IMR-90 (cell line): Measurements from ENCODE around the gene KIF25. TPM values are rescaled to one million over a fixed set of nuclear protein-coding genes. Genes with fewer than 3 reads are reported as not detected.
"Not testable (repeated sequence)": the region's sequence is repeated elsewhere in the genome, so short reads cannot be mapped to it uniquely, and the experiment has no call there.

Experiments used
- ATAC-seq: fragments of 200-7000 bp; cut with Tn5 transposase; 2 replicates; pipeline ENCODE4 v1.9.1; 2020; ENCODE audit warnings: low read depth, mild to moderate bottlenecking, moderate library complexity
- BruUV-seq: library from RNA; stranded (reverse); fragments of 400-500 nt; replicated peaks from 2 replicates; lab custom pipeline; 2021; lab: Mats Ljungman, UMichigan
- CTCF ChIA-PET: fragments of 300-600 bp; formaldehyde crosslinking; extraction: SDS; loops from one replicate; lab custom pipeline; 2021; ENCODE audit warnings: antibody characterized with exemption; lab: Yijun Ruan, JAX
- POLR2A ChIA-PET: fragments of 300-600 bp; sonication (Branson Sonifier 250); formaldehyde crosslinking; loops from one replicate; lab custom pipeline; 2022; ENCODE audit warnings: antibody characterized with exemption; ENCODE audit not compliant: unreplicated experiment; lab: Charles Lee
- DNase-seq: peaks from one replicate; pipeline ENCODE4 v3.0.0; 2013
- H2AFZ ChIP-seq: replicated peaks from 2 replicates; pipeline ENCODE3; 2013; ENCODE audit warnings: low read length, mild to moderate bottlenecking; ENCODE audit not compliant: poor library complexity
- H2AK5ac ChIP-seq: 2 replicates; pipeline ENCODE4 v1.6.1; 2013; ENCODE audit warnings: low read depth, low read length, inconsistent platforms
- H2AK9ac ChIP-seq: replicated peaks from 2 replicates; pipeline ENCODE3; 2013; ENCODE audit warnings: mild to moderate bottlenecking, low read depth, low read length, moderate library complexity; ENCODE audit not compliant: poor library complexity
- H2BK120ac ChIP-seq: 2 replicates; pipeline ENCODE4 v1.6.1; 2013; ENCODE audit warnings: low read depth, low read length, inconsistent platforms
- H2BK15ac ChIP-seq: 3 replicates; pipeline ENCODE4 v1.6.1; 2013; ENCODE audit warnings: low read depth, low read length, inconsistent platforms
- H2BK20ac ChIP-seq: 2 replicates; pipeline ENCODE4 v1.6.1; 2013; ENCODE audit warnings: low read depth, mild to moderate bottlenecking, inconsistent platforms, low read length, moderate library complexity
- H2BK5ac ChIP-seq: 2 replicates; pipeline ENCODE4 v1.6.1; 2013; ENCODE audit warnings: mild to moderate bottlenecking, low read depth, low read length, inconsistent platforms; ENCODE audit not compliant: poor library complexity, severe bottlenecking
- H3K14ac ChIP-seq: replicated peaks from 2 replicates; pipeline ENCODE4 v1.6.1; 2013; ENCODE audit warnings: low read depth, low read length, inconsistent platforms
- H3K18ac ChIP-seq: 2 replicates; pipeline ENCODE4 v1.6.1; 2013; ENCODE audit warnings: low read depth, low read length, control low read depth
- H3K23ac ChIP-seq: 2 replicates; pipeline ENCODE4 v1.6.1; 2013; ENCODE audit warnings: low read depth, low read length, inconsistent platforms
- H3K27ac ChIP-seq: 2 replicates; pipeline ENCODE4 v1.5.1; 2013; ENCODE audit warnings: mild to moderate bottlenecking, control low read depth, low read length; ENCODE audit not compliant: insufficient read depth
- H3K27me3 ChIP-seq: 2 replicates; pipeline ENCODE4 v1.6.1; 2013; ENCODE audit warnings: low read length; ENCODE audit not compliant: control insufficient read depth, insufficient read depth
- H3K36me3 ChIP-seq: 2 replicates; pipeline ENCODE4 v1.6.1; 2013; ENCODE audit warnings: low read length, mixed read lengths; ENCODE audit not compliant: control insufficient read depth, insufficient read depth
- H3K4ac ChIP-seq: 2 replicates; pipeline ENCODE4 v1.6.1; 2013; ENCODE audit warnings: low read depth, low read length, inconsistent platforms
- H3K4me1 ChIP-seq: 2 replicates; pipeline ENCODE4 v1.6.1; 2013; ENCODE audit warnings: low read length, mixed read lengths; ENCODE audit not compliant: control insufficient read depth, insufficient read depth
- H3K4me2 ChIP-seq: 2 replicates; pipeline ENCODE4 v1.6.1; 2013; ENCODE audit warnings: low read depth, mild to moderate bottlenecking, control low read depth, low read length, moderate library complexity
- H3K4me3 ChIP-seq: 2 replicates; pipeline ENCODE4 v1.5.1; 2013; ENCODE audit warnings: low read depth, mild to moderate bottlenecking, control low read depth, low read length, moderate library complexity; ENCODE audit not compliant: insufficient read depth
- H3K56ac ChIP-seq: 2 replicates; pipeline ENCODE4 v1.6.1; 2013; ENCODE audit warnings: low read length, inconsistent platforms; ENCODE audit not compliant: insufficient read depth; ENCODE audit errors: extremely low read depth
- H3K79me1 ChIP-seq, 2 experiments: 2 replicates each; pipeline ENCODE4 v1.6.1; 2013; ENCODE audit warnings: low read length in 2 of 2, inconsistent platforms in 1 of 2, low read depth in 1 of 2
- H3K9ac ChIP-seq: 2 replicates; pipeline ENCODE4 v1.6.1; 2013; ENCODE audit warnings: low read depth, low read length, control low read depth
- H3K9me1 ChIP-seq: 2 replicates; pipeline ENCODE4 v1.6.1; 2013; ENCODE audit warnings: low read length, inconsistent platforms; ENCODE audit not compliant: insufficient read depth
- H3K9me3 ChIP-seq: 2 replicates; pipeline ENCODE4 v1.6.1; 2013; ENCODE audit warnings: low read length; ENCODE audit not compliant: control insufficient read depth, insufficient read depth
- H4K20me1 ChIP-seq: 2 replicates; pipeline ENCODE4 v1.6.1; 2013; ENCODE audit warnings: low read length, inconsistent platforms; ENCODE audit not compliant: insufficient read depth
- H4K5ac ChIP-seq: 2 replicates; pipeline ENCODE4 v1.6.1; 2013; ENCODE audit warnings: mild to moderate bottlenecking, low read depth, low read length, control low read depth
- H4K8ac ChIP-seq, 2 experiments: 2 replicates each; pipeline ENCODE4 v1.6.1; 2013; ENCODE audit warnings: low read depth in 2 of 2, low read length in 2 of 2, control low read depth in 1 of 2, inconsistent platforms in 1 of 2
- H4K91ac ChIP-seq: 2 replicates; pipeline ENCODE4 v1.6.1; 2013; ENCODE audit warnings: low read depth, low read length, inconsistent platforms; ENCODE audit not compliant: insufficient read depth
- BHLHE40 ChIP-seq: fragments of 150-350 bp; IDR thresholded peaks from 2 replicates; pipeline ENCODE4 v1.6.1; 2016; ENCODE audit warnings: mild to moderate bottlenecking, low read depth, low read length
- CEBPB ChIP-seq: IDR thresholded peaks from 2 replicates; pipeline ENCODE4 v1.6.1; 2012; ENCODE audit warnings: low read depth, low read length, improper control_type of control experiment
- CHD1 ChIP-seq: IDR thresholded peaks from 2 replicates; pipeline ENCODE4 v1.6.1; 2012; ENCODE audit warnings: low read depth, low read length, improper control_type of control experiment
- FOS ChIP-seq: fragments of 150-350 bp; IDR thresholded peaks from 2 replicates; pipeline ENCODE4 v1.6.1; 2016; ENCODE audit warnings: low read depth, low read length
- MAZ ChIP-seq: IDR thresholded peaks from 2 replicates; pipeline ENCODE4 v1.6.1; 2012; ENCODE audit warnings: low read depth, mild to moderate bottlenecking, low read length, improper control_type of control experiment, moderate library complexity, borderline replicate concordance
- RFX5 ChIP-seq: IDR thresholded peaks from 2 replicates; pipeline ENCODE4 v1.8.0; 2012; ENCODE audit warnings: low read depth, mild to moderate bottlenecking, low read length, moderate library complexity
- SMC3 ChIP-seq: fragments of 150-350 bp; IDR thresholded peaks from 2 replicates; pipeline ENCODE4 v1.6.1; 2016; ENCODE audit warnings: low read depth, mild to moderate bottlenecking, antibody characterized with exemption, low read length, moderate library complexity
- WGBS, 2 experiments: methylation state at CpG; one replicate each; pipeline versions ENCODE4 v1.1.5 to v1.1.7; 2013; ENCODE audit warnings: missing lambda C conversion rate in 2 of 2; ENCODE audit not compliant: insufficient read length in 1 of 2; ENCODE audit errors: extremely low coverage in 2 of 2; 5-methylcytosine and 5-hydroxymethylcytosine counted together
- dilution Hi-C: fragments of 300-500 bp; cut with HindIII; formaldehyde crosslinking; loops from one replicate; pipeline ENCODE4 v1.14.3; 2018; ENCODE audit warnings: low sequenced_read_pairs; ENCODE audit not compliant: unreplicated experiment
- in situ Hi-C: fragments of 300-500 bp; cut with MboI; formaldehyde crosslinking; loops from 3 replicates; pipeline ENCODE4 v1.14.3; 2019; ENCODE audit warnings: low sequenced_read_pairs, inconsistent platforms, mixed read lengths
- intact Hi-C: fragments of 100-400 bp; cut with micrococcal nuclease; formaldehyde crosslinking; loops from 2 replicates; pipeline ENCODE4 v1.10.0; 2022
- polyA plus RNA-seq, 3 experiments: library from polyadenylated mRNA; depleted of rRNA; stranded (reverse); fragments of >200 nt; gene quantifications; 2 replicates each; pipeline ENCODE4 v1.2.3, GENCODE V29; 2012; ENCODE audit warnings: low replicate concordance in 1 of 3
- total RNA-seq: library from RNA; depleted of rRNA; stranded (reverse); fragments of >200 nt; gene quantifications from 2 replicates; pipeline ENCODE4 v1.2.3, GENCODE V29; 2012
- TF ChIP-seq, protein P1 (sequence below): fragments of 150-350 bp; IDR thresholded peaks from 2 replicates; pipeline ENCODE4 v1.6.1; 2016; ENCODE audit warnings: low read depth, mild to moderate bottlenecking, low read length, moderate library complexity, borderline replicate concordance

KIF25 gene
- total and polyA plus RNA-seq, 2 of the 4 experiments (the other 2 are of a cell fraction), result not detected

DNA sequence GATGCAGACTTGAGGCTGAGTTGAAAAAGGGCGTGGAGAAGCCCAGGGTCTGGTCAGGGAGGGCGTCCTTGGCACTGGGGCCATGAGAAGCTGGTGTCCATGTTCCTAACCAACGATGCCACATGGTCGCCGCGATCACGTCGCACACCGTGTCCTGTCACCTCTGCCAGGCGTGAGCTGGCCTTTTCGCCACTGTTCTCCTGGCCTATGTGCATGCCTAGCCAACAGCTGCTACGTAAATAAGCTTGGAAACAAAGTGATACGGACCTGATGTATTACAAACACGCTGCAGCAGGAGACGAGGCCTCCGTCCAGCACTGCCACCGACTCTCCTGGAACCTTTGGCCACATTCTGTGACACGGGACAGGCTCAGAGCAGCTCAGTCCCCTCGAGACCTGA is 22.0 kb upstream of the KIF25 start:
- TF ChIP-seq, protein P1, sequence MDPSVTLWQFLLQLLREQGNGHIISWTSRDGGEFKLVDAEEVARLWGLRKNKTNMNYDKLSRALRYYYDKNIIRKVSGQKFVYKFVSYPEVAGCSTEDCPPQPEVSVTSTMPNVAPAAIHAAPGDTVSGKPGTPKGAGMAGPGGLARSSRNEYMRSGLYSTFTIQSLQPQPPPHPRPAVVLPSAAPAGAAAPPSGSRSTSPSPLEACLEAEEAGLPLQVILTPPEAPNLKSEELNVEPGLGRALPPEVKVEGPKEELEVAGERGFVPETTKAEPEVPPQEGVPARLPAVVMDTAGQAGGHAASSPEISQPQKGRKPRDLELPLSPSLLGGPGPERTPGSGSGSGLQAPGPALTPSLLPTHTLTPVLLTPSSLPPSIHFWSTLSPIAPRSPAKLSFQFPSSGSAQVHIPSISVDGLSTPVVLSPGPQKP, result no peak
- TF ChIP-seq FOS, result no peak
- TF ChIP-seq CHD1, result no peak
- TF ChIP-seq BHLHE40, result no peak
- no peak for TF ChIP-seq MAZ
- TF ChIP-seq SMC3, result no peak
- TF ChIP-seq CEBPB, result no peak
- TF ChIP-seq RFX5, result no peak

DNA sequence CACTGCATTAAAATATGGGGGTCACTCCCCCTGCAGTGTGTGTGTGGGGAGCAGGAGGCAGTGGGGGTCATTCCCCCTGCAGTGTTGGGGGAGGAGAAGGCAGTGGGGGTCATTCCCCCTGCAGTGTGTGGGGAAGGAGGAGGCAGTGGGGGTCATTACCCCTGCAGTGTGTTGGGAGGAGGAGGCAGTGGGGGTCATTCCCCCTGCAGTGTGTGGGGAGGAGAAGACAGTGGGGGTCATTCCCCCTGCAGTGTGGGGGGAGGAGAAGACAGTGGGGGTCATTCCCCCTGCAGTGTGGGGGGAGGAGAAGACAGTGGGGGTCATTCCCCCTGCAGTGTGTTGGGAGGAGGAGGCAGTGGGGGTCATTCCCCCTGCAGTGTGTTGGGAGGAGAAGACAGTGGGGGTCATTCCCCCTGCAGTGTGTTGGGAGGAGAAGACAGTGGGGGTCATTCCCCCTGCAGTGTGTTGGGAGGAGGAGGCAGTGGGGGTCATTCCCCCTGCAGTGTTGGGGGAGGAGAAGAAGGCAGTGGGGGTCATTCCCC is 21.3 kb upstream of the KIF25 start:
- H3K4ac ChIP-seq, H4K8ac ChIP-seq, H3K36me3 ChIP-seq, H3K14ac ChIP-seq, H3K18ac ChIP-seq, POLR2A ChIA-PET, dilution Hi-C loops, H3K4me3 ChIP-seq, H3K4me2 ChIP-seq, H3K79me1 ChIP-seq, H3K9me3 ChIP-seq, H2AK5ac ChIP-seq, H3K27me3 ChIP-seq, H2AFZ ChIP-seq, H4K20me1 ChIP-seq, H2AK9ac ChIP-seq, H3K23ac ChIP-seq, BruUV-seq, CTCF ChIA-PET, in situ Hi-C loops, H2BK20ac ChIP-seq, H2BK120ac ChIP-seq, DNase-seq, ATAC-seq, H4K91ac ChIP-seq, H2BK15ac ChIP-seq, H3K56ac ChIP-seq, H3K9ac ChIP-seq, H4K5ac ChIP-seq, H3K4me1 ChIP-seq, H3K9me1 ChIP-seq, intact Hi-C loops, H2BK5ac ChIP-seq, H3K27ac ChIP-seq: not testable (repeated sequence)

More for the DNA sequence above, 22.0 kb upstream of the KIF25 start:
- ChIA-PET CTCF (no interaction called here), POLR2A (no interaction called here)
- no peak overlapping the region for H3K4me2 ChIP-seq
- H4K5ac ChIP-seq, result no peak overlapping the region
- H2BK5ac ChIP-seq, result no peak overlapping the region
- dilution Hi-C loops (no loop called here), in situ Hi-C loops (no loop called here), intact Hi-C loops (no loop called here)
- DNase-seq (no peak), ATAC-seq (no peak)
- no peak overlapping the region for H2BK120ac ChIP-seq
- H2AFZ ChIP-seq, result no peak overlapping the region
- H2AK9ac ChIP-seq, result no peak overlapping the region
- H3K27ac ChIP-seq, result no peak overlapping the region
- no peak overlapping the region for H2BK15ac ChIP-seq
- no peak overlapping the region for H2AK5ac ChIP-seq
- no peaks in the 10 kb centered on the region for H3K9me3 ChIP-seq
- no peak overlapping the region for H3K9ac ChIP-seq
- no peak overlapping the region for H3K4ac ChIP-seq
- H3K14ac ChIP-seq, result no peak overlapping the region
- no TSS peak for BruUV-seq
- H2BK20ac ChIP-seq, result no peak overlapping the region
- no peak overlapping the region for H3K18ac ChIP-seq
- H3K27me3 ChIP-seq, result peaks cover 2% of the 10 kb centered on the region; the same call in 1 of the 2 replicates
- WGBS, 2 experiments, result 81% methylated on average over 13 of the region's 19 CpGs; no CpG with 5 or more reads in 1 of the 2 experiments
- H4K91ac ChIP-seq, result no peak overlapping the region
- H3K4me1 ChIP-seq, result peaks cover 4% of the 10 kb centered on the region; the same call in 1 of the 2 replicates
- H3K23ac ChIP-seq, result no peak overlapping the region
- H3K79me1 ChIP-seq, result no peaks in the 10 kb centered on the region
- H3K36me3 ChIP-seq, result no peaks in the 10 kb centered on the region
- no peak overlapping the region for H3K4me3 ChIP-seq
- H3K56ac ChIP-seq, result no peak overlapping the region
- no peak overlapping the region for H4K8ac ChIP-seq
- H4K20me1 ChIP-seq, result no peaks in the 10 kb centered on the region
- peaks cover 2% of the 10 kb centered on the region; the same call in 1 of the 2 replicates for H3K9me1 ChIP-seq
